DOHH2 (cell line): ENCODE results near the gene SFRP5.

Experiments
- H3F3A ChIP-seq: fragments of 200-600 bp; sonication (generic), shearing (Covaris generic); 2 replicates; pipeline ENCODE4 v1.6.0; 2016; ENCODE audit warnings: antibody characterized with exemption, mild to moderate bottlenecking; ENCODE audit not compliant: control insufficient read depth, insufficient read depth
- H3K27ac ChIP-seq: fragments of 200-600 bp; sonication (generic); 2 replicates; pipeline ENCODE4 v1.5.1; 2014; ENCODE audit warnings: low read depth, mild to moderate bottlenecking, low read length, moderate library complexity
- H3K27me3 ChIP-seq: fragments of 200-600 bp; sonication (generic); 2 replicates; pipeline ENCODE4 v1.6.1; 2014; ENCODE audit warnings: mild to moderate bottlenecking, low read length, mixed read lengths; ENCODE audit not compliant: control insufficient read depth
- H3K36me3 ChIP-seq: fragments of 200-600 bp; sonication (generic); 2 replicates; pipeline ENCODE4 v1.6.1; 2014; ENCODE audit warnings: mild to moderate bottlenecking, low read length, moderate library complexity, mixed read lengths; ENCODE audit not compliant: control insufficient read depth
- H3K4me1 ChIP-seq: fragments of 200-600 bp; sonication (generic); 2 replicates; pipeline ENCODE4 v1.6.1; 2014; ENCODE audit warnings: mild to moderate bottlenecking, low read length, mixed read lengths; ENCODE audit not compliant: control insufficient read depth
- H3K4me2 ChIP-seq: fragments of 200-600 bp; sonication (generic); 2 replicates; pipeline ENCODE4 v1.6.0; 2014; ENCODE audit warnings: mild to moderate bottlenecking, low read length, moderate library complexity
- H3K4me3 ChIP-seq: fragments of 200-600 bp; sonication (generic); 2 replicates; pipeline ENCODE4 v1.5.1; 2014; ENCODE audit warnings: mild to moderate bottlenecking, low read length, mixed read lengths
- H3K79me2 ChIP-seq: fragments of 200-600 bp; sonication (generic); 2 replicates; pipeline ENCODE4 v1.6.1; 2014; ENCODE audit warnings: mild to moderate bottlenecking, low read length, mixed read lengths; ENCODE audit not compliant: control insufficient read depth
- H3K9me2 ChIP-seq: fragments of 200-600 bp; sonication (generic); replicated peaks from 2 replicates; pipeline ENCODE4 v1.6.1; 2014; ENCODE audit warnings: mild to moderate bottlenecking, low read length, mixed read lengths; ENCODE audit not compliant: control insufficient read depth
- H3K9me3 ChIP-seq: fragments of 200-600 bp; sonication (generic); 2 replicates; pipeline ENCODE4 v1.6.1; 2014; ENCODE audit warnings: antibody characterized with exemption, low read length, mixed read lengths; ENCODE audit not compliant: control insufficient read depth, insufficient read depth
- H4K20me1 ChIP-seq: fragments of 200-600 bp; sonication (generic); 2 replicates; pipeline ENCODE4 v1.6.0; 2014; ENCODE audit warnings: low read depth, mild to moderate bottlenecking, antibody characterized with exemption, low read length, moderate library complexity; ENCODE audit not compliant: control insufficient read depth, insufficient read depth
- CTCF ChIP-seq: fragments of 200-600 bp; sonication (generic); IDR thresholded peaks from one replicate; pipeline ENCODE4 v1.5.1; 2014; ENCODE audit warnings: antibody characterized with exemption, mild to moderate bottlenecking, low read depth, low read length; ENCODE audit not compliant: poor library complexity, severe bottlenecking
- EZH2phosphoT487 ChIP-seq: fragments of 200-600 bp; sonication (generic); IDR thresholded peaks from 2 replicates; pipeline ENCODE4 v1.6.1; 2017; ENCODE audit warnings: borderline replicate concordance, mild to moderate bottlenecking, antibody characterized with exemption, low read length, moderate library complexity, mixed read lengths

Gene SFRP5

GRCh38 chr10:97718659-97719142, 53.1 kb downstream of the SFRP5 start:
- no peak overlapping the region for H3K27ac ChIP-seq
- no peaks in the 10 kb centered on the region; the same call in 1 of the 2 replicates for H4K20me1 ChIP-seq
- no peak overlapping the region for H3K4me2 ChIP-seq
- peaks cover 19% of the 10 kb centered on the region for H3K27me3 ChIP-seq
- no peaks in the 10 kb centered on the region for H3K36me3 ChIP-seq
- no peak for TF ChIP-seq EZH2phosphoT487
- TF ChIP-seq CTCF, result no peak
- no peaks in the 10 kb centered on the region for H3K9me3 ChIP-seq
- H3K9me2 ChIP-seq, result no peaks in the 10 kb centered on the region
- H3K79me2 ChIP-seq, result no peaks in the 10 kb centered on the region; the same call in 1 of the 2 replicates
- peaks cover 9% of the 10 kb centered on the region for H3K4me1 ChIP-seq
- H3K4me3 ChIP-seq, result no peak overlapping the region
- no peaks in the 10 kb centered on the region for H3F3A ChIP-seq

- Histone ChIP-seq H3K9me2 (no peaks in the 10 kb centered on the region), H3K4me1 (peaks cover 11% of the 10 kb centered on the region), H4K20me1 (no peaks in the 10 kb centered on the region; the same call in 1 of the 2 replicates), H3K27ac (no peak overlapping the region), H3K79me2 (no peaks in the 10 kb centered on the region; the same call in 1 of the 2 replicates), H3K4me2 (no peak overlapping the region), H3K4me3 (no peak overlapping the region), H3F3A (no peaks in the 10 kb centered on the region), H3K36me3 (no peaks in the 10 kb centered on the region), H3K27me3 (peaks cover 19% of the 10 kb centered on the region), H3K9me3 (no peaks in the 10 kb centered on the region)
- TF ChIP-seq CTCF (no peak), EZH2phosphoT487 (no peak)
These were observed 53.6 kb downstream of the SFRP5 start for GRCh38 chr10:97718178-97718577.

- TF ChIP-seq CTCF, result no peak
- TF ChIP-seq EZH2phosphoT487, result no peak
- Histone ChIP-seq H3K9me2 (no peaks in the 10 kb centered on the region), H3K4me1 (peaks cover 14% of the 10 kb centered on the region), H3K79me2 (no peaks in the 10 kb centered on the region; the same call in 1 of the 2 replicates), H3K36me3 (no peaks in the 10 kb centered on the region), H3K4me2 (no peak overlapping the region), H3K4me3 (no peak overlapping the region), H3K9me3 (no peaks in the 10 kb centered on the region), H3F3A (no peaks in the 10 kb centered on the region), H4K20me1 (no peaks in the 10 kb centered on the region; the same call in 1 of the 2 replicates), H3K27ac (no peak overlapping the region), H3K27me3 (peaks cover 19% of the 10 kb centered on the region)
These were observed 54.2 kb downstream of the SFRP5 start for GRCh38 chr10:97717627-97718026.
